Fibroblast of mammary gland (primary cell): ENCODE results near the gene PACS2.

Source experiments
- DNase-seq: peaks from one replicate; pipeline ENCODE4 v3.0.0-alpha.2; 2010; ENCODE audit warnings: low read depth
- H3K4me3 ChIP-seq: 2 replicates; pipeline ENCODE4 v1.5.1; 2011; ENCODE audit warnings: low read depth, mild to moderate bottlenecking, low read length, moderate library complexity; ENCODE audit not compliant: control insufficient read depth
- CTCF ChIP-seq: conservative IDR thresholded peaks from 2 replicates; pipeline ENCODE4 v1.5.1; 2011; ENCODE audit warnings: low read depth, low read length, inconsistent platforms; ENCODE audit not compliant: control insufficient read depth, insufficient read depth

The PACS2 gene

GRCh38 chr14:105337966-105338741 lies 23.6 kb downstream of the PACS2 start:
- H3K4me3 ChIP-seq: no peak overlapping the region
- TF ChIP-seq CTCF: no peak
- no peak for DNase-seq

DNA sequence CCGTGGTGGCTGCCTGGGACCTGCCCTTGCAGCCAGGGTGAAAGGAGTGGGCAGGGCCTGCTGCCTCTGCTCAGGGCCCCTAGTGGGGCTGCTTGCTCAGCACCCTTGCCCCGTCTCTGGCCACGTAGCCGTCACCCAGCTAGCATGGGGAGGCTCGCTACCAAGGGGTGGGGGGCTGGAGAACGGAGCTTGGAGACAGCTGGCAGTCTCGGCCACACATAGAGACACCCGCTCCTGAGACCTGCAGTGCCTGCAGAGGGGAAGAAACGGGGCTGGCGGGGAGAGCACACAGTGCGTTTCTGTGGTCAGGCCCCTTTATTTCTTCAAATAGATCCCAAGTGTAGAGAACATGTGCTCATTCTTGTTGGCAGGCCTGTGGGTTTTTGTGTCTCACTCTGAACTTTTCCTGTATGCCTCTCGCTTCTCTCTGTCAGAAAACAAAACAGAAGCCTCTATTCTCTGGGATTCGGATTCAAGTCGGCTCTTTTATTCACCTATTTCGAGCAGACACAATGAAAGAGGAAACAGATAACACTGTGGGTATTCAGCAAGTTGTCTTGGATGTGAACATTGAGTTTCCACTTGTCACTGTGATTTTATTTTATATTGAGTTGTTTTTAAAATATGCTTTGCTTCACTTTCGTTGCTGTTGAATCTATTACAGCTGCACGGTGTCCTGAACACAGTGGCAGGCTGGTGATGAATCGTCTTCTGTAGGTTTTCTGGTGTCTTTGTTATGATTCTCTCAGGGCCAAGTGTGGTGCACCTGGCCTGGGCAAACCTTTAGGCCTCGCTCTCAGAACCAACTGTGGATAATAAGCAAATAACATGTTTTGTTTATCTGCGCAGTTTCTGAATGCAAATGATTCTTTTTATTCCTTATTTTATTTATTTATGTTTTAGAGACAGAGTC lies 26.5 kb downstream of the PACS2 start:
- TF ChIP-seq CTCF: no peak
- DNase-seq: no peak
- H3K4me3 ChIP-seq: no peak overlapping the region

DNA sequence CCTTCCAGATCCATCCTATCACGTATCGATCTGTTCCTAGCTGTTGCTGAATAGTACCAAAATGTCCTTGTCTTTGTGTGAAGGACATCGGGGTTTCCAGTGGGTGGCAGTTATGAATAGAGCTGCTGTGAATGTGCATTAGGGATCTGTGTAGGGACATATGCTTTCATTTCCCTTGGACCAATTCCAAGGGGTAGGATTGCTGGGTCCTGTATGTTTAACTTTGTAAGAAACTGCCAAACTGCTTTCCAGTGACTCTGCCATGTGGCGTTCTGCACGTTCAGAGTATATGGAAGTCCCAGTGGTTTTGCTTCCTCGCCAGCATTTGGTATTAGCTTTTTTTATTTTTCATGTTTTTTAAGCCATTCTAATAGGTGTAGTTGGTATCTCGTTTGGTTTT lies 28.6 kb downstream of the PACS2 start:
- DNase-seq: no peak
- no peak for TF ChIP-seq CTCF
- no peak overlapping the region for H3K4me3 ChIP-seq

DNA sequence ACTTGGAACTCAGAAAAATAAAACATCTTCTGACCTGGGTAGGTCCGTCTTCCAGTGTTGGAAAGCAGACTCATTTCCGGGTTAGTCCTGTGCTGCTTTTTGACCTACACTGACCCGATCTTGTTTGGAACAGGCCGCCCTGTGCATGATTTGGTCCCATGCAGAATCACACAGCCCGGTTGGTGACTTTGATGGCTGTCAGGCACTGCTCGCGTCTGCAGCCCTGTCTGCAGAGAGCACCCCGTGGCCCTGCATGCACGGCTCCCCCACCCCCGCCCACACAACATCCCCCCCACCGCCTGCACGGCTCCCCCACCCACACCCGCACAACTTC lies 31.6 kb downstream of the PACS2 start:
- TF ChIP-seq CTCF: no peak
- no peak overlapping the region for H3K4me3 ChIP-seq
- no peak for DNase-seq

GRCh38 chr14:105346876-105347586 lies 32.5 kb downstream of the PACS2 start:
- no peak for DNase-seq
- no peak for TF ChIP-seq CTCF
- H3K4me3 ChIP-seq: no peak overlapping the region

DNA sequence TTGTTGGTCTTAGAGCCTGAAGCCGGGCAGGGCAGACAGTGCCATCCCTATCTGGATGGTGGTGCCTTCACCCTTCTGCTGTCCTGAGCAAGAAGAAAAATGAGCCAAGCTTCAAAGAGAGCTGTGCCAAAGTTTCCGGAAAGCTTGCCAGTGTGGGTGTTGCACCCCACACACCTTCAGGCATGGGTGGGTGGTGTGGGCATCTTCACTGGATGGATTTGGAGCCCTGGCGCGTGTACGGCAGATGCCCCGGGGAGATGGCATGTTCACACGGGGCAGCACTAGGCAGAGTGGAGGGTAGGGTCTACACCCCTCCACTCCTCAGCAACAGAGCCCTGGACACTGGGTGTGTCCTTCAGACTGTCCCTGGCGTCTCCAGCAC lies 33.0 kb downstream of the PACS2 start:
- TF ChIP-seq CTCF: no peak
- DNase-seq: no peak
- no peak overlapping the region for H3K4me3 ChIP-seq
